ENCODE results near the gene PPP2R5D.

Gene PPP2R5D

DNA sequence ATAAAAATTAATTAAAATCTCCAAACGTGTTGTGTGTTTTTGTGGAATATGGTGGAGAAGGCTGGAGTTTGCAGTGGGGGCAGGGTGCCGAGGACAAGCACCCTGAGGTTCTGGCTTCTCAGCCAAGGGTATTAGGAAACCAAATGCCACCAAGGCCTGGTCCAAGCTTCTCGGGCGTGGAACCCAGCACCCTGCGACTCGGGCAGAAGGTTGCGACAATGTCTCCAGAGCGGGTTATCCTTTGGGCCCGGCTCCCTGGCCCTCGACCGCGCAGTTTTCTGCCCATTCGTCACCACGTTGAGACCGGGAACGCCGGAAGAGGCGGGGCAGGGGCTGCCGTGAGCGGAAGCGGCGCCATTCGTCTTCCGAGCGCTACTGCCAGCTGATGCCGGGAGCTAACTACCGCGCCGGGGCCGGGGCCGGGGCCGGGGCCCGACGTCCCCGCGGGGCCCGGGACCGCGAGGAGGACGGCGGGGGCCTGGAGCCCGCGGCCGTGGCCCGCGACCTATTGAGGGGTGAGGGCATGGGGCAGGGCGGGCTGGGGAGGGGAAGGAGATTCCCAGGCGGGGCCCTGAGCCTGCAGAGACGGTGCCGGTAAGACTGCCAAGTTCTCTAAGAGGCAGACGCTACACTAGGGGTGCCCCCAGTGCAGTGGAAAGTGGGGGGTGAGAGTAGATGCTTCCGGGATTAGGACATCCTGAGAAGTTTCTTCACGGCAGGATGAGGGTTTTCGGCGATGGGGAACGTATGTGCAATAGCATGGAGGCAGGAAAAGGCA is 37.1 kb downstream of the PPP2R5D start, which contains the start of gene RRP36:
Gene RRP36, plus strand, starts transcription at position 354 of the 778 bp plus-strand sequence. Its CDS starts 32 bp downstream, at position 386.
- peak; percentile 92 for ATAC-seq (ENCODE audit: low read depth)
- Histone ChIP-seq H3K36me3 (ENCODE audit: low read depth) (peaks cover 60% of the 10 kb centered on the region), H3K4me3 (ENCODE audit: severe bottlenecking) (peak within 1 kb of the TSS; percentile 53), H3K9me3 (ENCODE audit: severe bottlenecking) (no peaks in the 10 kb centered on the region), H3K4me1 (ENCODE audit: insufficient read depth, poor library complexity, severe bottlenecking) (peaks cover 4% of the 10 kb centered on the region), H3K27me3 (ENCODE audit: insufficient read depth, poor library complexity, severe bottlenecking) (no peaks in the 10 kb centered on the region), H3K27ac (ENCODE audit: poor library complexity, severe bottlenecking) (peak within 1 kb of the TSS; percentile 76)
- no peak for DNase-seq (ENCODE audit: low spot score)
- TF ChIP-seq CTCF (IDR thresholded peaks at IDR 0.05; ENCODE audit: poor library complexity, severe bottlenecking) = no peak

GRCh38 chr6:43024436-43024835 is 40.1 kb downstream of the PPP2R5D start:
- DNase-seq (ENCODE audit: low spot score) (no peak), ATAC-seq (ENCODE audit: low read depth) (no peak)
- H3K9me3 ChIP-seq (ENCODE audit: severe bottlenecking) = no peaks in the 10 kb centered on the region
- peaks cover 72% of the 10 kb centered on the region for H3K36me3 ChIP-seq (ENCODE audit: low read depth)
- H3K4me1 ChIP-seq (ENCODE audit: insufficient read depth, poor library complexity, severe bottlenecking) = peaks cover 4% of the 10 kb centered on the region
- H3K27ac ChIP-seq (ENCODE audit: poor library complexity, severe bottlenecking) = no peak overlapping the region
- H3K27me3 ChIP-seq (ENCODE audit: insufficient read depth, poor library complexity, severe bottlenecking) = no peaks in the 10 kb centered on the region
- TF ChIP-seq CTCF (IDR thresholded peaks at IDR 0.05; ENCODE audit: poor library complexity, severe bottlenecking) = no peak
- no peak overlapping the region for H3K4me3 ChIP-seq (ENCODE audit: severe bottlenecking)

DNA sequence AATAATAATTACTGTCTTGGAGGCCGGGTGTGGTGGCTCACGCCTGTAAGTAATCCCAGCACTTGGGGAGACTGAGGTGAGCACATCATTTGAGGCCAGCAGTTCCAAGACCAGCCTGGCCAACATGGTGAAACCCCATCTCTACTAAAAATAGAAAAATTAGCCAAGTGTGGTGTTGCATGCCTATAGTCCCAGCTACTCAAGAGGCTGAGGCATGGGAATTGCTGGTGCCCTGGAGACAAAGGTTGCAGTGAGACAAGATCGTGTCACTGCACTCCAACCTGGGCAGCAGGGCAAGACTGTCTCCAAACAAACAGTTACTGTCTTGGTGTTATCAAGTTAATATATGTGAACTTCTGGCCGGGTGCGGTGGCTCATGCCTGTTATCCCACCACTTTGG is 42.0 kb downstream of the PPP2R5D start:
- Histone ChIP-seq H3K27me3 (ENCODE audit: insufficient read depth, poor library complexity, severe bottlenecking) (no peaks in the 10 kb centered on the region), H3K36me3 (ENCODE audit: low read depth) (peaks cover 84% of the 10 kb centered on the region), H3K9me3 (ENCODE audit: severe bottlenecking) (no peaks in the 10 kb centered on the region), H3K4me1 (ENCODE audit: insufficient read depth, poor library complexity, severe bottlenecking) (no peaks in the 10 kb centered on the region), H3K27ac (ENCODE audit: poor library complexity, severe bottlenecking) (no peak overlapping the region), H3K4me3 (ENCODE audit: severe bottlenecking) (no peak overlapping the region)
- no peak for ATAC-seq (ENCODE audit: low read depth)
- no peak for DNase-seq (ENCODE audit: low spot score)
- TF ChIP-seq CTCF (IDR thresholded peaks at IDR 0.05; ENCODE audit: poor library complexity, severe bottlenecking) = no peak

DNA sequence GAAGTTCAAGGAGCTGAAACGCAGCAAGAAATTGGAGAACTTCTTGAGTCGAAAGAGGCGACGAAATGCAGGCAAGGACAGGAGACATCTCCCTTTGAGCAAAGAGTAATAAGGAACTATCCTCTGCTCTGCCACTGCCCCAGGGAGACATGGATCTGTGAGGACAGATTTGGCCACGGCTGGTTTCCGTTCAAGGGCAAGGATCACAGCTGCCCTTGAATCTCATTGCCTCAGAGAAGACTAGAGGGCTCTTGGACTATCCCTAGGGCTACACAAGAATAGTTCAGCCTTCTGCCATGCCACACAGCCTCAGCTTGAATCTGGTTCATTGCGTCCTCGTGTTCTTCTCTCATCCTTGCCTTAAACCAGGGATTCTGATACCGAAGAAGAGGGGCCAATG is 44.8 kb downstream of the PPP2R5D start:
- Histone ChIP-seq H3K27me3 (ENCODE audit: insufficient read depth, poor library complexity, severe bottlenecking) (no peaks in the 10 kb centered on the region), H3K27ac (ENCODE audit: poor library complexity, severe bottlenecking) (no peak overlapping the region), H3K4me1 (ENCODE audit: insufficient read depth, poor library complexity, severe bottlenecking) (no peaks in the 10 kb centered on the region), H3K4me3 (ENCODE audit: severe bottlenecking) (no peak overlapping the region), H3K36me3 (ENCODE audit: low read depth) (peaks cover 78% of the 10 kb centered on the region), H3K9me3 (ENCODE audit: severe bottlenecking) (no peaks in the 10 kb centered on the region)
- ATAC-seq (ENCODE audit: low read depth) = no peak
- no peak for TF ChIP-seq CTCF (IDR thresholded peaks at IDR 0.05; ENCODE audit: poor library complexity, severe bottlenecking)
- no peak for DNase-seq (ENCODE audit: low spot score)

- Histone ChIP-seq H3K36me3 (ENCODE audit: low read depth) (peaks cover 71% of the 10 kb centered on the region), H3K4me3 (ENCODE audit: severe bottlenecking) (no peak overlapping the region), H3K27me3 (ENCODE audit: insufficient read depth, poor library complexity, severe bottlenecking) (no peaks in the 10 kb centered on the region), H3K4me1 (ENCODE audit: insufficient read depth, poor library complexity, severe bottlenecking) (no peaks in the 10 kb centered on the region), H3K27ac (ENCODE audit: poor library complexity, severe bottlenecking) (no peak overlapping the region), H3K9me3 (ENCODE audit: severe bottlenecking) (no peaks in the 10 kb centered on the region)
- ATAC-seq (ENCODE audit: low read depth) (no peak), DNase-seq (ENCODE audit: low spot score) (no peak)
- no peak for TF ChIP-seq CTCF (IDR thresholded peaks at IDR 0.05; ENCODE audit: poor library complexity, severe bottlenecking)
Observed at GRCh38 chr6:43032326-43032725, 48.0 kb downstream of the PPP2R5D start.
